ENCODE measurements around the gene RBM26. TPM values are rescaled to one million over a fixed set of nuclear protein-coding genes. Genes with fewer than 3 reads are reported as not detected.

The RBM26 gene
- total and polyA plus RNA-seq, 2 of the 4 experiments (the other 2 are of a cell fraction) = 17.6 to 18.1 TPM

GRCh38 chr13:79395881-79396280 lies 10.2 kb downstream of the RBM26 start:
- Histone ChIP-seq H2BK20ac (ENCODE audit: low read depth, low read length) (no peak overlapping the region), H3K23ac (ENCODE audit: low read depth, low read length) (no peak overlapping the region), H4K20me1 (ENCODE audit: insufficient read depth, low read length) (peaks cover 32% of the 10 kb centered on the region), H3K27me3 (ENCODE audit: control insufficient read depth, insufficient read depth, low read length) (no peaks in the 10 kb centered on the region), H2AK5ac (ENCODE audit: low read depth, low read length) (no peak overlapping the region), H3K4ac (ENCODE audit: low read depth, low read length) (no peak overlapping the region), H4K5ac (ENCODE audit: low read depth, low read length) (no peak overlapping the region), H3K9me1 (ENCODE audit: insufficient read depth, low read length) (no peaks in the 10 kb centered on the region), H3K18ac (ENCODE audit: low read depth, low read length) (no peak overlapping the region), H3K4me2 (ENCODE audit: low read depth, low read length) (no peak overlapping the region), H3K9me3 (ENCODE audit: control insufficient read depth, insufficient read depth, low read length) (no peaks in the 10 kb centered on the region), H2BK15ac (ENCODE audit: low read depth, low read length) (no peak overlapping the region), H3K14ac (replicated peaks; ENCODE audit: low read depth, low read length) (no peak overlapping the region), H2AK9ac (replicated peaks; ENCODE audit: low read depth, low read length, poor library complexity) (no peak overlapping the region), H3K27ac (ENCODE audit: insufficient read depth, low read length) (no peak overlapping the region), H3K36me3 (ENCODE audit: control insufficient read depth, insufficient read depth, low read length) (peaks cover 12% of the 10 kb centered on the region), H4K8ac (ENCODE audit: low read depth in 2 of 2, low read length in 2 of 2) (no peak overlapping the region), H3K56ac (ENCODE audit: extremely low read depth, insufficient read depth, low read length) (no peak overlapping the region), H2AFZ (replicated peaks; ENCODE audit: low read length, poor library complexity) (no peak overlapping the region), H3K4me1 (ENCODE audit: control insufficient read depth, insufficient read depth, low read length) (no peaks in the 10 kb centered on the region), H3K4me3 (ENCODE audit: insufficient read depth, low read depth, low read length) (no peak overlapping the region), H2BK120ac (ENCODE audit: low read depth, low read length) (no peak overlapping the region), H2BK5ac (ENCODE audit: low read depth, low read length, poor library complexity, severe bottlenecking) (no peak overlapping the region), H4K91ac (ENCODE audit: insufficient read depth, low read depth, low read length) (no peak overlapping the region), H3K79me1 (ENCODE audit: low read depth in 1 of 2, low read length in 2 of 2) (peaks cover 26 to 51% of the 10 kb centered on the region in 2 experiments), H3K9ac (ENCODE audit: low read depth, low read length) (no peak overlapping the region)
- intact Hi-C loops (cut with micrococcal nuclease) = no loop called here
- DNase-seq (no peak), ATAC-seq (ENCODE audit: low read depth) (no peak)
- no CpG with 5 or more reads among the region's 4 CpGs for WGBS, 2 experiments (ENCODE audit: extremely low coverage in 2 of 2, insufficient read length in 1 of 2)
- no TSS peak for BruUV-seq (replicated peaks)
- no peak for TF ChIP-seq CEBPB (IDR thresholded peaks at IDR 0.05; ENCODE audit: low read depth, low read length)
- no peak for TF ChIP-seq POLR2A (IDR thresholded peaks at IDR 0.05; ENCODE audit: low read depth, low read length)
- TF ChIP-seq MAZ (IDR thresholded peaks at IDR 0.05; ENCODE audit: borderline replicate concordance, low read depth, low read length) = no peak
- no peak for TF ChIP-seq RAD21 (IDR thresholded peaks at IDR 0.05; ENCODE audit: low read length)
- no peak for TF ChIP-seq MXI1 (IDR thresholded peaks at IDR 0.05; ENCODE audit: borderline replicate concordance, low read depth, low read length)
- TF ChIP-seq CHD1 (IDR thresholded peaks at IDR 0.05; ENCODE audit: low read depth, low read length) = no peak
- no peak for TF ChIP-seq BHLHE40 (IDR thresholded peaks at IDR 0.05; ENCODE audit: low read depth, low read length)
- CTCF ChIA-PET = no interaction called here
- POLR2A ChIA-PET (ENCODE audit: unreplicated experiment) = no interaction called here
- in situ Hi-C loops (cut with MboI; ENCODE audit: low sequenced_read_pairs) = no loop called here
- dilution Hi-C loops (cut with HindIII; ENCODE audit: low sequenced_read_pairs, unreplicated experiment) = no loop called here

Measured in IMR-90 (cell line).